ENCODE results near the gene DPYSL5.

- no peak for TF ChIP-seq ZBED1 (IDR thresholded peaks at IDR 0.05; ENCODE audit: borderline replicate concordance)
- TF ChIP-seq HDGF (IDR thresholded peaks at IDR 0.05): no peak
- no peak for TF ChIP-seq GABPA (IDR thresholded peaks at IDR 0.05; ENCODE audit: low read depth)
- TF ChIP-seq POLR2A (IDR thresholded peaks at IDR 0.05; ENCODE audit: low read depth, low read length): no peak
- TF ChIP-seq MEF2A (IDR thresholded peaks at IDR 0.05; ENCODE audit: insufficient read depth, low read depth, low read length): no peak
- TF ChIP-seq, protein P1, sequence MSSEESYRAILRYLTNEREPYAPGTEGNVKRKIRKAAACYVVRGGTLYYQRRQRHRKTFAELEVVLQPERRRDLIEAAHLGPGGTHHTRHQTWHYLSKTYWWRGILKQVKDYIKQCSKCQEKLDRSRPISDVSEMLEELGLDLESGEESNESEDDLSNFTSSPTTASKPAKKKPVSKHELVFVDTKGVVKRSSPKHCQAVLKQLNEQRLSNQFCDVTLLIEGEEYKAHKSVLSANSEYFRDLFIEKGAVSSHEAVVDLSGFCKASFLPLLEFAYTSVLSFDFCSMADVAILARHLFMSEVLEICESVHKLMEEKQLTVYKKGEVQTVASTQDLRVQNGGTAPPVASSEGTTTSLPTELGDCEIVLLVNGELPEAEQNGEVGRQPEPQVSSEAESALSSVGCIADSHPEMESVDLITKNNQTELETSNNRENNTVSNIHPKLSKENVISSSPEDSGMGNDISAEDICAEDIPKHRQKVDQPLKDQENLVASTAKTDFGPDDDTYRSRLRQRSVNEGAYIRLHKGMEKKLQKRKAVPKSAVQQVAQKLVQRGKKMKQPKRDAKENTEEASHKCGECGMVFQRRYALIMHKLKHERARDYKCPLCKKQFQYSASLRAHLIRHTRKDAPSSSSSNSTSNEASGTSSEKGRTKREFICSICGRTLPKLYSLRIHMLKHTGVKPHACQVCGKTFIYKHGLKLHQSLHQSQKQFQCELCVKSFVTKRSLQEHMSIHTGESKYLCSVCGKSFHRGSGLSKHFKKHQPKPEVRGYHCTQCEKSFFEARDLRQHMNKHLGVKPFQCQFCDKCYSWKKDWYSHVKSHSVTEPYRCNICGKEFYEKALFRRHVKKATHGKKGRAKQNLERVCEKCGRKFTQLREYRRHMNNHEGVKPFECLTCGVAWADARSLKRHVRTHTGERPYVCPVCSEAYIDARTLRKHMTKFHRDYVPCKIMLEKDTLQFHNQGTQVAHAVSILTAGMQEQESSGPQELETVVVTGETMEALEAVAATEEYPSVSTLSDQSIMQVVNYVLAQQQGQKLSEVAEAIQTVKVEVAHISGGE (CRISPR knock-in tag; IDR thresholded peaks at IDR 0.05): no peak
- no peak for TF ChIP-seq PML (IDR thresholded peaks at IDR 0.05; ENCODE audit: low read length)
- TF ChIP-seq HDAC6 (IDR thresholded peaks at IDR 0.05; ENCODE audit: unreplicated experiment): no peak
Measured at GRCh38 chr2:26971911-26972786, 124.2 kb downstream of the DPYSL5 start.

Measured in GM12878 (cell line).